Measurements from ENCODE around the gene FDXACB1.

DNA sequence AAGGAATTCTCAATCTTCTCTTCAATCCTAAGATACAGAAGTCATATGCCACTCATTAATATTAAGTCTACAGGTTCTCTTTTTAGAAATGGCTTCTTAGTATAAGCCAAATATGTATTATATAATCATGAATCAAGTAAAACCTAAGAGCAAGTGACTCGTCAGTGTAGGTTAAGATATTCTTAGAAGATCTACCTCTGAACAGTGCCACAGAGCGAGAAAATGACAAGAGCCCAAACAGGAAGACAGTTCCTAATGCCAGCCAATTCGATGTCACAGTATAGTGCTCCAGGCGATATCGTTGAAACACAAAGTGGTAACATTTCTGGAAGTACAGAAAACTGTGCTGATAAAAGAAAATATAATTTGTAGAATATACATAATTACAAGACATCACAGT is 40.9 kb downstream of the FDXACB1 start:
- no peak for TF ChIP-seq GATA2 (IDR thresholded peaks at IDR 0.05; ENCODE audit: low read depth, low read length)
- no peak for TF ChIP-seq GATA3 (IDR thresholded peaks at IDR 0.05; ENCODE audit: low read depth, low read length)
